HCT116 (cell line): Measurements from ENCODE around the gene USP54.

Experiments
- JUND ChIP-seq: IDR thresholded peaks from 2 replicates; pipeline ENCODE4 v1.6.1; 2012
- POLR2A ChIP-seq: IDR thresholded peaks from 2 replicates; pipeline ENCODE4 v1.7.0; 2011; ENCODE audit warnings: borderline replicate concordance; ENCODE audit not compliant: insufficient read depth, insufficient read length; ENCODE audit errors: extremely low read depth
- POLR2AphosphoS5 ChIP-seq: IDR thresholded peaks from 2 replicates; pipeline ENCODE4 v1.6.1; 2011; ENCODE audit warnings: mild to moderate bottlenecking, low read depth, low read length, moderate library complexity
- SRF ChIP-seq: IDR thresholded peaks from 2 replicates; pipeline ENCODE4 v1.6.1; 2012; ENCODE audit warnings: low read depth
- ZFX ChIP-seq: fragments of 450-650 bp; IDR thresholded peaks from 2 replicates; pipeline ENCODE4 v1.6.1; 2017
- TF ChIP-seq, protein P1 (sequence below), 3 experiments: fragments of 200-600 bp in 1 of 3; sonication (generic) in 1 of 3; IDR thresholded peaks in 2 of 3; conservative IDR thresholded peaks in 1 of 3; 2 replicates each; pipeline ENCODE4 v1.5.1; 2012 to 2017; ENCODE audit warnings: low read depth in 2 of 3, low read length in 2 of 3, antibody characterized with exemption in 1 of 3, borderline replicate concordance in 1 of 3, control low read depth in 1 of 3, mild to moderate bottlenecking in 1 of 3, mixed read lengths in 1 of 3, mixed run types in 1 of 3, moderate library complexity in 1 of 3; ENCODE audit not compliant: insufficient read depth in 1 of 3
- TF ChIP-seq, protein P2 (sequence below): IDR thresholded peaks from 2 replicates; pipeline ENCODE4 v1.6.1; 2012; ENCODE audit warnings: low read depth

GRCh38 chr10:73486601-73487000, 104.5 kb downstream of the USP54 start:
- TF ChIP-seq SRF (no peak), ZFX (no peak), POLR2AphosphoS5 (no peak), JUND (no peak), POLR2A (no peak)
- TF ChIP-seq, protein P1, sequence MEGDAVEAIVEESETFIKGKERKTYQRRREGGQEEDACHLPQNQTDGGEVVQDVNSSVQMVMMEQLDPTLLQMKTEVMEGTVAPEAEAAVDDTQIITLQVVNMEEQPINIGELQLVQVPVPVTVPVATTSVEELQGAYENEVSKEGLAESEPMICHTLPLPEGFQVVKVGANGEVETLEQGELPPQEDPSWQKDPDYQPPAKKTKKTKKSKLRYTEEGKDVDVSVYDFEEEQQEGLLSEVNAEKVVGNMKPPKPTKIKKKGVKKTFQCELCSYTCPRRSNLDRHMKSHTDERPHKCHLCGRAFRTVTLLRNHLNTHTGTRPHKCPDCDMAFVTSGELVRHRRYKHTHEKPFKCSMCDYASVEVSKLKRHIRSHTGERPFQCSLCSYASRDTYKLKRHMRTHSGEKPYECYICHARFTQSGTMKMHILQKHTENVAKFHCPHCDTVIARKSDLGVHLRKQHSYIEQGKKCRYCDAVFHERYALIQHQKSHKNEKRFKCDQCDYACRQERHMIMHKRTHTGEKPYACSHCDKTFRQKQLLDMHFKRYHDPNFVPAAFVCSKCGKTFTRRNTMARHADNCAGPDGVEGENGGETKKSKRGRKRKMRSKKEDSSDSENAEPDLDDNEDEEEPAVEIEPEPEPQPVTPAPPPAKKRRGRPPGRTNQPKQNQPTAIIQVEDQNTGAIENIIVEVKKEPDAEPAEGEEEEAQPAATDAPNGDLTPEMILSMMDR (IDR thresholded peaks at IDR 0.05 in 2 of 3, conservative IDR thresholded peaks at IDR 0.05 in 1 of 3; ENCODE audit: borderline replicate concordance in 1 of 3, insufficient read depth in 1 of 3, low read depth in 2 of 3, low read length in 2 of 3), result no peak
- TF ChIP-seq, protein P2, sequence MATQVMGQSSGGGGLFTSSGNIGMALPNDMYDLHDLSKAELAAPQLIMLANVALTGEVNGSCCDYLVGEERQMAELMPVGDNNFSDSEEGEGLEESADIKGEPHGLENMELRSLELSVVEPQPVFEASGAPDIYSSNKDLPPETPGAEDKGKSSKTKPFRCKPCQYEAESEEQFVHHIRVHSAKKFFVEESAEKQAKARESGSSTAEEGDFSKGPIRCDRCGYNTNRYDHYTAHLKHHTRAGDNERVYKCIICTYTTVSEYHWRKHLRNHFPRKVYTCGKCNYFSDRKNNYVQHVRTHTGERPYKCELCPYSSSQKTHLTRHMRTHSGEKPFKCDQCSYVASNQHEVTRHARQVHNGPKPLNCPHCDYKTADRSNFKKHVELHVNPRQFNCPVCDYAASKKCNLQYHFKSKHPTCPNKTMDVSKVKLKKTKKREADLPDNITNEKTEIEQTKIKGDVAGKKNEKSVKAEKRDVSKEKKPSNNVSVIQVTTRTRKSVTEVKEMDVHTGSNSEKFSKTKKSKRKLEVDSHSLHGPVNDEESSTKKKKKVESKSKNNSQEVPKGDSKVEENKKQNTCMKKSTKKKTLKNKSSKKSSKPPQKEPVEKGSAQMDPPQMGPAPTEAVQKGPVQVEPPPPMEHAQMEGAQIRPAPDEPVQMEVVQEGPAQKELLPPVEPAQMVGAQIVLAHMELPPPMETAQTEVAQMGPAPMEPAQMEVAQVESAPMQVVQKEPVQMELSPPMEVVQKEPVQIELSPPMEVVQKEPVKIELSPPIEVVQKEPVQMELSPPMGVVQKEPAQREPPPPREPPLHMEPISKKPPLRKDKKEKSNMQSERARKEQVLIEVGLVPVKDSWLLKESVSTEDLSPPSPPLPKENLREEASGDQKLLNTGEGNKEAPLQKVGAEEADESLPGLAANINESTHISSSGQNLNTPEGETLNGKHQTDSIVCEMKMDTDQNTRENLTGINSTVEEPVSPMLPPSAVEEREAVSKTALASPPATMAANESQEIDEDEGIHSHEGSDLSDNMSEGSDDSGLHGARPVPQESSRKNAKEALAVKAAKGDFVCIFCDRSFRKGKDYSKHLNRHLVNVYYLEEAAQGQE, result no peak
